ENCODE results near the gene CSTF3.

The CSTF3 gene

GRCh38 chr11:33064033-33064825, 97.1 kb downstream of the CSTF3 start:
- TF ChIP-seq CTCF (IDR thresholded peaks at IDR 0.05; ENCODE audit: borderline replicate concordance, insufficient read depth, low read depth, low read length), result no peak
- H3K4me3 ChIP-seq (ENCODE audit: low read depth, low read length), result no peak overlapping the region

GRCh38 chr11:33063326-33063881, 97.9 kb downstream of the CSTF3 start:
- no peak for TF ChIP-seq CTCF (IDR thresholded peaks at IDR 0.05; ENCODE audit: borderline replicate concordance, insufficient read depth, low read depth, low read length)
- no peak overlapping the region for H3K4me3 ChIP-seq (ENCODE audit: low read depth, low read length)

GRCh38 chr11:33062137-33062536, 99.1 kb downstream of the CSTF3 start:
- no peak overlapping the region for H3K4me3 ChIP-seq (ENCODE audit: low read depth, low read length)
- TF ChIP-seq CTCF (IDR thresholded peaks at IDR 0.05; ENCODE audit: borderline replicate concordance, insufficient read depth, low read depth, low read length), result no peak

GRCh38 chr11:33060271-33060670, 101.0 kb downstream of the CSTF3 start:
- H3K4me3 ChIP-seq (ENCODE audit: low read depth, low read length), result no peak overlapping the region
- TF ChIP-seq CTCF (IDR thresholded peaks at IDR 0.05; ENCODE audit: borderline replicate concordance, insufficient read depth, low read depth, low read length), result no peak

- no peak for TF ChIP-seq CTCF (IDR thresholded peaks at IDR 0.05; ENCODE audit: borderline replicate concordance, insufficient read depth, low read depth, low read length)
- no peak overlapping the region for H3K4me3 ChIP-seq (ENCODE audit: low read depth, low read length)
Observed at GRCh38 chr11:33059331-33060007, 101.8 kb downstream of the CSTF3 start.

- no peak overlapping the region for H3K4me3 ChIP-seq (ENCODE audit: low read depth, low read length)
- no peak for TF ChIP-seq CTCF (IDR thresholded peaks at IDR 0.05; ENCODE audit: borderline replicate concordance, insufficient read depth, low read depth, low read length)
Observed at GRCh38 chr11:33057284-33057683, 104.0 kb downstream of the CSTF3 start.

Measured in GM12875 (cell line).